Glomerular visceral epithelial cell (primary cell): ENCODE results near the gene HEATR5B.

Experiments
- DNase-seq: peaks from one replicate; pipeline ENCODE4 v3.0.0-alpha.2; 2016; ENCODE audit errors: extremely low spot score

The HEATR5B gene

DNA sequence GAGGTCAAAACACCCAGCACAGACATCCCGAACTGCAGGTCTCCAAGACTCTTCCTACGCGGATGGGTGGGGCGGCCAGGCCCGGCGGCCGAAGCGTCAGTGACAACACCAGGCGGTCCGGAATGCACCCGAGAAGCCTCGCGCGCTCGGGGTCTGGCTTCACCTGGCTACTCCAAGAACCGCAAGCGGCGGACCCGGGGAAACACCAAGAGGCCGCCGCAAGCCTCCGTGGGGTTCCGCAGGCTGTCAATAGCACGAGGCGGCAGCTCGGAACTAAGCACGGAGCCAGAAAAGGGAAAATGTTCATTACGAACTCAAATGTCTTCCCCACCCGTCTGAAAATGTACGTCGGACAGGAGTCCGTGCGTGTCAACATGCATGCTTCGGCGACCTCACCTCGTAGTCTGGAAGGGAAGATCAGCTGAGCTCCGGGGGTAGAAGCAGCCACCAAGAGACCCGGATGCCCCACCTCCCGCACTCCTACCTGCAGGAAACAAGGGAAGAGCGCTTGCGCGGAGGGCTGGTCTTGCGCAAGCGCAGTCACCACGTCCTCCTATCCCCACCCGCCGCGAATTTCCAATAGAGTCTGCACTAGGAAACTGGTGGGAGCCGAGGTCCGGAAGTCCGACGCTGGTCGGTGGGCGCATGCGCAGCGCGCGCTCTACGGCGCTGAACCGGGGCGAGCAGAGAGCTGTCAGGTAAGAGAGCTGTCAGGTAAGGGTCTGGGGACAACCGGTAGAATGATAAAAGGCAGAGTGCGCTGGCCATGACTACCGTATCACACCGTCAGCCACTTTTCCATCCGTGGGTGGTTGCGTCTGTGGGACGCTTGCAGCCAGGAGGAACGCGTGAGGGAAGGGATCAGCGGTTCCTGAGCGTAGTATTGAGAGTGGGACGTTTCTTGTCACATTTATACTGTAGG lies at the start of gene HEATR5B, which contains the start of gene GPATCH11:
Gene HEATR5B, minus strand, starts transcription at position 500 of the 922 bp plus-strand sequence. CDS start 958 bp downstream, outside the sequence.
Gene GPATCH11, plus strand, starts transcription at position 646 of the 922 bp plus-strand sequence. CDS start 3,864 bp downstream, outside the sequence.
- DNase-seq, result peak; percentile 96

DNA sequence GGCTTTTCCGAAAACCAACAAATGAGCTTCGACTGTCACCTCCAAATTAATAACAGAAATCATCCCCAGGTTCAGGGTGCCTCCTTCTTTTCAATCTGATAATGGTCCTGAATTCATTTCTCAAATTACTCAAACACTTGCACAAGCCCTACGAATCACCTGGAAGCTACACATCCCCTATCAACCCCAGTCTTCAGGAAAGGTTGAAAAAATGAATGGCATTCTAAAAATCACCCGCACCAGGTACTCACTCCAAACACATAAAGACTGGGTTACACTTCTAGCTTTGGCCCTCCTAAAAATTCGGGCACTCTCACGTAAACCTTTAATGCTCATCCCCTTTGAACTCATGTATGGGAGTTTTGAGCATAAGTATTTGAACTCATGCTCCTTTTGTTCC lies 48.7 kb upstream of the HEATR5B start:
- DNase-seq, result no peak

- no peak for DNase-seq
These were observed 41.2 kb upstream of the HEATR5B start for GRCh38 chr2:37125416-37125815.

GRCh38 chr2:37119157-37119556 lies 35.0 kb upstream of the HEATR5B start:
- no peak for DNase-seq

- DNase-seq, result no peak
These were observed 33.4 kb upstream of the HEATR5B start for GRCh38 chr2:37117566-37117965.

DNA sequence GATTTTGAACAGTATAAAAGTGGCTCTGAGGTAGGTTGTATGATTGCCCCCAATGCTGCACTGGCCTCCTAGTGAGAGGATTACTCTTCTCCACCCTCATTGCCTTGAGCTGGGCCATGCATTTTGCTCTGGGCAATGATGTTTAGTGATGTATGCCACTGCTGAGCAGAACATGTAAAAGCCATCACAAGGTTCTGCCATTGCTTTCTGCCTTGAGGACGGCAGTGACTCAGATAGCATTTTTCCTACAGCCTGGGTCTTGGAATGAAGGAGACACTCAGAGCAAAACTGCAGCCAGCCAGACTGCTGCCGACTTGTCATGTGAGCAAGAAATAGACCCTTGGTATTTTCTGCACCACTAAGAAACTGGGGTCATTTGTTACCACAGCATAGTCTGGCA lies 27.8 kb upstream of the HEATR5B start:
- no peak for DNase-seq

- no peak for DNase-seq
These were observed 26.4 kb upstream of the HEATR5B start for GRCh38 chr2:37110306-37111212.

GRCh38 chr2:37109523-37109922 lies 25.4 kb upstream of the HEATR5B start:
- no peak for DNase-seq

- DNase-seq, result no peak
These were observed 21.0 kb upstream of the HEATR5B start for GRCh38 chr2:37105150-37105549.

DNA sequence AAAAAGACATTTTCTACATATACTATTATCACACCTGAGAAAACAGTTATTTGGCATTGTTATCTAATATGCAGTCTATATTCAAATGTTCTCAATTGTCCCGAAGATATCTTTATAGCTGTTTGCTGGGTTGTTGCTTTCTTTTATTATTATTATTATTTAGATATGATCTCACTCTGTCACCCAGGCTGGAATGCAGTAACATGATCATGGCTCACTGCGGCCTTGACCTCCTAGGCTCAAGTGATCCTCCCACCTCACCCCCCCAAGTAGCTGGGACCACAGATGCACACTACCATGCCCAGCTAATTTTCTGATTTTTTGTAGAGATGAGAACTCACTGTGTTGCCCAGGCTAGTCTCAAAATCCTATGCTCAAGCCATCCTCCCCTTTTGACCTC lies 20.0 kb upstream of the HEATR5B start:
- no peak for DNase-seq

DNA sequence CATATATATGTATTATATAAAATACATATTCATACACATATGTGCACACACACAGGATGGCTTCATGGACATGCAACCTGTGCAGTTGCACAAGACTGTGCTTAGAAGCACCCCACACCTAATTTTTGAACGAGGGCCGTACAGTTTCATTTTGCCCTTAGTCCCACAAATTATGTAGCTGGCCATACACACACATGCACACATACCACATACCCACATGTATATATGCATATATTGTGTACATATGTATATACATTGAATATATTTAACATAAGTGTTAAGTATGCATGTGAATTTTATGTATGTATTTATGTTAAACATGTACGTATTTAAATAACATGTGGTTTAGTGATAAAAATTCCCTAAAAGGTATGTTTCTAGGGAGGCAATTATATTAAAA lies 18.4 kb upstream of the HEATR5B start:
- no peak for DNase-seq

GRCh38 chr2:37100054-37100453 lies 15.9 kb upstream of the HEATR5B start:
- no peak for DNase-seq

GRCh38 chr2:37098416-37099118 lies 14.4 kb upstream of the HEATR5B start:
- DNase-seq, result peak; percentile 1

DNA sequence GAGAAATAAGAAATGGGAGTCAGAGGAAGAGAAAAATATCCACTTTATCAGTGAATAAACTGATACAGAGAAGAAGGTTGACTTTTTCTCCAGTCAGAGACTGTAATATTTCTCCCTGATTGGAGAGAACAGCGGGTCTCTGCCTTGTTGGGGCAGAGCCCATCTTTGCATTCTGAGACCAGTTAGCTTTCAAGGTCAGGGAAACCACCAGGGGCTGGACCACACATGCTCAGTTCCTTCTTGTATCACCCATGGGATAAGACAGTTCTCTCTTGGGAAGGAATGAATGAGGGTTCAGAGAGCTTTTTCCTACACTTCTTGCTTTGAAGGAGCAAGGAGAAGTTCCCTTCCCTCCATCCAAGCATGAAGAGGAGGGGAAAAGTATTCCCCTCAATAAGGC lies 12.4 kb upstream of the HEATR5B start:
- no peak for DNase-seq

DNA sequence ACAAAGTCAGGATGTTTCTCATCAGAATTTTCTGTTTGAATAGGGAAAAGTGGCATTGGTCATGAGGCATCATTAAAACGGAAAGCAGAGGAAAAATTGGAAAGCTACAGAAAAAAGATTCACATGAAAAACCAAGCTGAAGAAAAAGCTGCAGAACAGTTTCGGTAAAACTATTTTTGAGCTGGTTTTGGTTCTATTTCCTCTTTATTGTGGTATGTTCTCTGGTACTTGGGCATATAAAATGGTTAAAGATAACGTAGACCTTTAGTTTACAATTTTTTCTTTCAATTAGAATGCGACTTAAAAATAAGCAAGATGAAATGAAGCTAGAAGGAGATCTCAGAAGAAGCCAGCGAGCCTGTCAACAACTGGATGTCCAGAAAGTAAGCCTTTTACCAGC lies 7.7 kb upstream of the HEATR5B start:
- DNase-seq, result no peak

GRCh38 chr2:37090019-37090477 lies 5.9 kb upstream of the HEATR5B start:
- no peak for DNase-seq

GRCh38 chr2:37085731-37086147 lies 1.6 kb upstream of the HEATR5B start:
- peak; percentile 55 for DNase-seq

GRCh38 chr2:37084797-37085196 lies 625 bp upstream of the HEATR5B start:
- DNase-seq, result no peak

DNA sequence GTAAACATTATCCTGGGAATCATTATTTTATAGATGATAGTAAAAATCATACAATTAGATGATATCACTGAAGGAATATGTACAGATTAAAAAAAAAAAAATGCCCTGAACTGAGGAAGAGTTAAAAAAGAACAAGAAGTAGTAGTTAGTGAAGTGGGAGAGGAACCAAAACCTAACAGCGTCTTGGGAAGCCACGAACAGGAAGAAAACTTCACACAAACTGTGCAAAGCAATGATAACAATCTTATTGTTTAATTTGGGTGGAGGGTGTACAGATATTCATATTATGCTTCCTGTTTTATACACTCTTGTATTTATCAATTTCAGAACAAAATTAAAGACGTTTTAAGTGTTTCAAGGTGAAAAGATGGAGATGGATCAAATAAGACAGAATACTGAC lies 3.5 kb downstream of the HEATR5B start:
- no peak for DNase-seq

DNA sequence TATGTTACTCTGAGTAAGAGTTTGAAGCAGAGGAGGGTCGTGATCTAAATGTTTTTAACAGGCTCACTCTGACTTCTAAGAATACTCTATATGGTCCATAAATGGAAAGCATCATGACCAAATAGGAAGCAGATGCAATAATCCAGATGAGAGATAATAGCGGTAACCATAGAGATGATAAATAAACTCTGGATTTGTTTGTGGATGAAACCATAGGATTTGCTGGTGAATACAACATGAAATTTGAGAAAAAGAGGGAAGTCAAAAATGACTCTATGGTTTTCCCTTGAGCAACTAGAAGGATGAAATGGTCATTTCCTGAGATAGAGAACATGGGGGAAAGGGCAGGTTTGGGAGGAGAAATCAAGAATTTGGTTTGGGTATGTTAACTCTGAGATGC lies 3.9 kb downstream of the HEATR5B start:
- no peak for DNase-seq

GRCh38 chr2:37070931-37071330 lies 13.2 kb downstream of the HEATR5B start:
- DNase-seq, result no peak

- no peak for DNase-seq
These were observed 15.5 kb downstream of the HEATR5B start for GRCh38 chr2:37068686-37069085.
